GM12891 (cell line): ENCODE measurements around the gene TIMP3.

Experiments used
- POLR2A ChIP-seq: IDR thresholded peaks from 2 replicates; pipeline ENCODE4 v1.6.1; 2011; ENCODE audit warnings: low read depth, low read length, control low read depth
- POLR2AphosphoS5 ChIP-seq: IDR thresholded peaks from 2 replicates; pipeline ENCODE4 v1.6.1; 2011; ENCODE audit warnings: low read depth, low read length, control low read depth
- TAF1 ChIP-seq: IDR thresholded peaks from 2 replicates; pipeline ENCODE4 v1.6.1; 2011; ENCODE audit warnings: low read depth, low read length, control low read depth

DNA sequence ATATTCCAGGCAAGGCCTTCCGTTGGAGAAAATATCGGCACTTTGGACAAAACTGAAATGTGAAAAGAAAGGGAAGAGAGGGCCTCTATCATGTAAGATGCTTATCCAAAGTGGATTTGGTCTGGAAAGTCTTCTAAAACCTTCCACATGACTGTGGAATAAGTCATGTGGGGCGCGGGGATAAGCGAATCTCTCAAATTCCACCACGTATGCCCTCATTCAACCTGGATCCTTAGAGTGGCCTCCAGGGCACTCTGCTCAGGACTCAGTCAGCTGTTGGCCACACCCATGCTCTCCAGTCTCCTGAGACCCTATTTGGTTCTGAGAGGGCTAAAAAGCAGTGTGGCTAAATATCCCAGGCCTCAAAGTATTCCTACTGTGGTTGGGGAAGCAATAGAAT, 2.0 kb upstream of the TIMP3 start:
- TF ChIP-seq POLR2AphosphoS5 = no peak
- TF ChIP-seq TAF1 = no peak
- TF ChIP-seq POLR2A = no peak
